Neural cell (in vitro differentiated cells): Measurements from ENCODE around the gene PPARG.

Experiments
- EP300 ChIP-seq: fragments of 450-650 bp; conservative IDR thresholded peaks from 2 replicates; pipeline ENCODE4 v1.6.1; 2014; ENCODE audit warnings: antibody characterized with exemption, mild to moderate bottlenecking, moderate library complexity; ENCODE audit not compliant: poor library complexity, severe bottlenecking
- EZH2 ChIP-seq: fragments of 200-600, 300-800 bp; shearing (Covaris generic), sonication (generic); IDR thresholded peaks from 2 replicates; pipeline ENCODE4 v1.6.1; 2014; ENCODE audit warnings: antibody characterized with exemption, low read length, borderline replicate concordance, mild to moderate bottlenecking; ENCODE audit not compliant: insufficient read depth, poor library complexity, severe bottlenecking
- RAD21 ChIP-seq: fragments of 450-650 bp; conservative IDR thresholded peaks from 2 replicates; pipeline ENCODE4 v1.6.1; 2014; ENCODE audit warnings: antibody characterized with exemption, mild to moderate bottlenecking, moderate library complexity
- REST ChIP-seq: IDR thresholded peaks from 2 replicates; pipeline ENCODE4 v1.6.1; 2012; ENCODE audit warnings: borderline replicate concordance
- SMC3 ChIP-seq: fragments of 450-650 bp; conservative IDR thresholded peaks from 2 replicates; pipeline ENCODE4 v1.6.1; 2014; ENCODE audit warnings: antibody characterized with exemption, mild to moderate bottlenecking, moderate library complexity; ENCODE audit not compliant: poor library complexity
- TAF1 ChIP-seq: IDR thresholded peaks from 2 replicates; pipeline ENCODE4 v1.6.1; 2012; ENCODE audit warnings: low read depth
- TF ChIP-seq, protein P1 (sequence below): fragments of 450-650 bp; IDR thresholded peaks from 2 replicates; pipeline ENCODE4 v1.5.1; 2014; ENCODE audit warnings: antibody characterized with exemption, mild to moderate bottlenecking, moderate library complexity; ENCODE audit not compliant: poor library complexity, severe bottlenecking

DNA sequence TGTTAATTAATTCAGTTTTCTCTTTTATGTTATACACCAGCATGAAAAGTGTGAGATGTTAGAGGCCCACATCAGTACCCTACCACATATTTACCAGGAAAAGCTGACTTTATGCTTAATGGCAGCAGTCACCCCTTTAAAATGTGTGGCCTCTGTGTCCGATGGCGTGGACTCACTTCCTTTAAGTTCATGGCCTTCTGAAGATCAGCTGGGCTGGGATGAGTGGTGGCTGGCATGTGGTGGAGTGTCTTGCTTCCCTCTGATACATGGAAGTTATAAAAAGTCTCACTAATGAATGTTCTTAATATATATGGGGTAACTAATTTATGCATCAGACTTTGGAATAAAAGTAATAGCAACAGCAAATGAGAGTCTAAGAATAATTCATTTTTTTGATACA, 32.1 kb downstream of the PPARG start:
- TF ChIP-seq, protein P1, sequence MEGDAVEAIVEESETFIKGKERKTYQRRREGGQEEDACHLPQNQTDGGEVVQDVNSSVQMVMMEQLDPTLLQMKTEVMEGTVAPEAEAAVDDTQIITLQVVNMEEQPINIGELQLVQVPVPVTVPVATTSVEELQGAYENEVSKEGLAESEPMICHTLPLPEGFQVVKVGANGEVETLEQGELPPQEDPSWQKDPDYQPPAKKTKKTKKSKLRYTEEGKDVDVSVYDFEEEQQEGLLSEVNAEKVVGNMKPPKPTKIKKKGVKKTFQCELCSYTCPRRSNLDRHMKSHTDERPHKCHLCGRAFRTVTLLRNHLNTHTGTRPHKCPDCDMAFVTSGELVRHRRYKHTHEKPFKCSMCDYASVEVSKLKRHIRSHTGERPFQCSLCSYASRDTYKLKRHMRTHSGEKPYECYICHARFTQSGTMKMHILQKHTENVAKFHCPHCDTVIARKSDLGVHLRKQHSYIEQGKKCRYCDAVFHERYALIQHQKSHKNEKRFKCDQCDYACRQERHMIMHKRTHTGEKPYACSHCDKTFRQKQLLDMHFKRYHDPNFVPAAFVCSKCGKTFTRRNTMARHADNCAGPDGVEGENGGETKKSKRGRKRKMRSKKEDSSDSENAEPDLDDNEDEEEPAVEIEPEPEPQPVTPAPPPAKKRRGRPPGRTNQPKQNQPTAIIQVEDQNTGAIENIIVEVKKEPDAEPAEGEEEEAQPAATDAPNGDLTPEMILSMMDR, result no peak
- TF ChIP-seq EZH2 (no peak), REST (no peak), EP300 (no peak), TAF1 (no peak), RAD21 (no peak), SMC3 (no peak)
